K562 (cell line): ENCODE results near the gene SRPK2. TPM values are rescaled to one million over a fixed set of nuclear protein-coding genes. Genes with fewer than 3 reads are reported as not detected.
A peak's percentile ranks its signal among the peaks of the same experiment; 100 is the strongest.

Experiments
- ATF3 ChIP-seq, 2 experiments: fragments of 450-650 bp in 1 of 2; sonication (generic) in 1 of 2; formaldehyde crosslinking in 1 of 2; IDR thresholded peaks in 1 of 2; conservative IDR thresholded peaks in 1 of 2; 2 replicates each; pipeline versions ENCODE4 v1.6.1 to v1.8.1; 2016 to 2023; ENCODE audit warnings: mild to moderate bottlenecking in 2 of 2, moderate library complexity in 2 of 2, inconsistent platforms in 1 of 2, missing genetic modification reagents in 1 of 2
- C11orf30 ChIP-seq: fragments of 450-650 bp; IDR thresholded peaks from 2 replicates; pipeline ENCODE4 v1.6.1; 2016; ENCODE audit warnings: low read depth, mild to moderate bottlenecking
- CBX8 ChIP-seq: fragments of 200-600 bp; sonication (generic); IDR thresholded peaks from 2 replicates; pipeline ENCODE4 v1.6.1; 2012; ENCODE audit warnings: borderline replicate concordance, mixed run types, low read depth, mild to moderate bottlenecking, moderate library complexity, mixed read lengths, low read length, control low read depth, inconsistent platforms; ENCODE audit not compliant: poor library complexity, severe bottlenecking; ENCODE audit errors: extremely low read depth
- CEBPG ChIP-seq, 3 experiments: fragments of 200-800 bp in 1 of 3; sonication (Bioruptor generic) in 1 of 3; sonication (generic) in 1 of 3; formaldehyde crosslinking in 1 of 3; IDR thresholded peaks in 2 of 3; conservative IDR thresholded peaks in 1 of 3; 2 replicates each; pipeline versions ENCODE4 v1.6.1 to v1.8.0; 2016 to 2022; ENCODE audit warnings: missing compliant biosample characterization in 2 of 3, missing genetic modification characterization in 2 of 3, mild to moderate bottlenecking in 1 of 3, missing genetic modification reagents in 1 of 3
- ELF2 ChIP-seq: fragments of 250-450 bp; sonication (Bioruptor Pico); IDR thresholded peaks from 2 replicates; pipeline ENCODE4 v1.5.0; 2021; ENCODE audit warnings: mild to moderate bottlenecking
- EZH2 ChIP-seq: IDR thresholded peaks from 2 replicates; pipeline ENCODE4 v1.6.1; 2012; ENCODE audit warnings: low read depth, mild to moderate bottlenecking, inconsistent platforms, low read length, borderline replicate concordance
- GATA2 ChIP-seq: sonication (generic); formaldehyde crosslinking; IDR thresholded peaks from 2 replicates; pipeline ENCODE4 v1.4.0; 2020; ENCODE audit warnings: mild to moderate bottlenecking, missing genetic modification reagents
- KLF10 ChIP-seq: fragments of 250-450 bp; sonication (Bioruptor Pico); IDR thresholded peaks from 2 replicates; pipeline ENCODE4 v1.6.1; 2021; ENCODE audit warnings: matching md5 sums
- MNT ChIP-seq, 2 experiments: fragments of 450-650 bp; conservative IDR thresholded peaks; 2 replicates each; pipeline ENCODE4 v1.6.1; 2017; ENCODE audit warnings: mild to moderate bottlenecking in 2 of 2, moderate library complexity in 2 of 2
- SMAD3 ChIP-seq: fragments of 450-650 bp; formaldehyde crosslinking; conservative IDR thresholded peaks from 2 replicates; pipeline ENCODE4 v1.4.0; 2020; ENCODE audit warnings: mild to moderate bottlenecking
- SMARCA4 ChIP-seq: fragments of 450-650 bp; IDR thresholded peaks from 2 replicates; pipeline ENCODE4 v1.6.1; 2016
- THAP12 ChIP-seq: fragments of 250-450 bp; sonication (Bioruptor Pico); IDR thresholded peaks from 2 replicates; pipeline ENCODE4 v1.9.0; 2021; ENCODE audit warnings: mild to moderate bottlenecking, inconsistent platforms
- ZFP1 ChIP-seq: fragments of 450-650 bp; formaldehyde crosslinking; IDR thresholded peaks from 2 replicates; pipeline ENCODE4 v1.4.0; 2020; ENCODE audit warnings: mild to moderate bottlenecking, mixed read lengths
- ZNF407 ChIP-seq: fragments of 450-650 bp; IDR thresholded peaks from 2 replicates; pipeline ENCODE4 v1.6.1; 2016; ENCODE audit warnings: low read depth
- polyA plus RNA-seq, 8 experiments: library from polyadenylated mRNA; depleted of rRNA in 4 of 8; stranded (reverse) in 5 of 8; unstranded in 3 of 8; fragments of >200 nt; fragmentation: Nextera tagmentation in 2 of 8; fragmentation: Illumina TruSeq in 1 of 8; extraction: Ambion mirVana in 2 of 8; extraction: Trizol in 1 of 8; gene quantifications; 2 replicates each; pipeline versions ENCODE4 v1.2.1 to v1.2.3, GENCODE V29; 2011 to 2014; ENCODE audit warnings: inconsistent platforms in 1 of 8, missing spikeins in 1 of 8
- total RNA-seq, 7 experiments: library from RNA; depleted of rRNA in 6 of 7; stranded (reverse); fragments of >200 nt in 6 of 7; fragmentation: Illumina TruSeq in 2 of 7; extraction: Trizol in 2 of 7; gene quantifications; 2 replicates each; pipeline versions ENCODE4 v1.2.1 to v1.2.3, GENCODE V29; 2011 to 2021; ENCODE audit warnings: low replicate concordance in 1 of 7

SRPK2 gene
- total and polyA plus RNA-seq, 9 of the 15 experiments (the other 6 are each of a cell fraction or from before 2014, with no cell fraction given) = 21.5 to 44.7 (median 33.3) TPM

- peak; percentile 40; the same call in 1 of the 2 replicates for TF ChIP-seq GATA2
- TF ChIP-seq ZNF407 = no peak
- TF ChIP-seq THAP12 = no peak
- no peak for TF ChIP-seq ELF2
- TF ChIP-seq SMARCA4 = peak; percentile 47; the same call in 1 of the 2 replicates
- TF ChIP-seq C11orf30 = peak; percentile 63
- TF ChIP-seq ZFP1 = no peak
- no peak for TF ChIP-seq ATF3 (IDR thresholded peaks at IDR 0.05)
- TF ChIP-seq ATF3 (CRISPR knock-in tag; conservative IDR thresholded peaks at IDR 0.05) = no peak
- no peak for TF ChIP-seq KLF10 (CRISPR knock-in tag)
- TF ChIP-seq CEBPG (CRISPR knock-in tag; IDR thresholded peaks at IDR 0.05) = no peak
- TF ChIP-seq CEBPG (tag; conservative IDR thresholded peaks at IDR 0.05 in 1 of 2, IDR thresholded peaks at IDR 0.05 in 1 of 2) = no peak
- TF ChIP-seq CBX8 = no peak
- TF ChIP-seq SMAD3 (CRISPR knock-in tag) = no peak
- 0 out of 4 replicates have a peak, but pooled peaks of 1 of the 2 experiments have one; percentile 42 for TF ChIP-seq MNT (conservative IDR thresholded peaks at IDR 0.05)
- no peak for TF ChIP-seq EZH2
Measured at GRCh38 chr7:105257338-105257737, 131.4 kb downstream of the SRPK2 start (continued).
